ENCODE measurements around the gene DLG1.

DLG1 gene

DNA sequence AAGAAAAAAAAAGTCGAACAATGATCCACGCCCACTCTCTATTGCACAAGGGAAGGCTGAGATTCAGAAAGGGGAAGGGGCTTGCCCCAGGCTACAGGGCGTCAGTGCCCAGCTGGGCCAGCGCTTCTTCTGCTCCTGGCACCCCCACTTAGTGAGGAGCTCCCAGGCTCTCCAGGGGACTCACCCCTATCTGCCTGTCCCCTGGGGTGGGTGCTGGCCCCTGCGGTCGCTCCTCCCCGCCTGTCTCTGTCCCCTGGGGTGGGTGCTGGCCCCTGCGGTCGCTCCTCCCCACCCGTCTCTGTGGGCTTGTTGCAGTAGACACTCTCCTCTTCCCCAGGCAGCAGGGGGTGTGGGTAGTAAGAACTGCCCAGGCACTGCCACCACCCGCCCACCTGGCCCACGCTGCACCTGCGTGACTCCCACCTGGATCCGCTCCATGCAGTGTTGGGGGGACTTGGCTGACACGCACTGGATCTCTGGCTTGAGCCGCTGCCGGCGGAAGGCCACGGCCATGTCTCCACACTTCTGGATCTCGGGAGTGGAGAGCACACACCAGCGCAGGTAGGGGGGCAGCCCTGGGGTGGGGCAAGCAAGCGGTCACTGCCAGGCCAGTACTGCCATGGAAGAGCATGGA, 283.4 kb downstream of the DLG1 start:
- DNase-seq (ENCODE audit: low read depth in 2 of 2), result no peak

DNA sequence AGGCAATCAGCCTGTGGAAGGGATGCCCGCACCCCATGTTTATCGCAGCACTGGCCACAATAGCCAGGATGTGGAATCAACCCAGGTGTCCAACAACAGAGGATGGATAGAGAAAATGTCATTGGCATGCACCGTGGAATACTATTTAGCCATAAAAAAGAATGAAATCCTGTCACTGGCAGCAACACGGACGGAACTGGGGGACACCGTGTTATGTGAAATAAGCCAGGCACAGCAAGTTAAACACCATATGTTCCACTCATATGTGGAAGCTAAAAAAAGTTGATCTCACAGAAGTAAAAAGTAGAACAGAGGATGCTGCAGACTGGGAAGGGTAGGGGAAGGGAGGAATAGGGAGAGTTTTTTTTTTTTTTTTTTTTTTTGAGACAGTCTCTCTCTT, 284.4 kb downstream of the DLG1 start:
- no peak for DNase-seq (ENCODE audit: low read depth in 2 of 2)

GRCh38 chr3:197012540-197012883, 285.9 kb downstream of the DLG1 start:
- no peak for DNase-seq (ENCODE audit: low read depth in 2 of 2)

GRCh38 chr3:197011780-197012539, 286.5 kb downstream of the DLG1 start:
- DNase-seq (ENCODE audit: low read depth in 2 of 2), result no peak

DNA sequence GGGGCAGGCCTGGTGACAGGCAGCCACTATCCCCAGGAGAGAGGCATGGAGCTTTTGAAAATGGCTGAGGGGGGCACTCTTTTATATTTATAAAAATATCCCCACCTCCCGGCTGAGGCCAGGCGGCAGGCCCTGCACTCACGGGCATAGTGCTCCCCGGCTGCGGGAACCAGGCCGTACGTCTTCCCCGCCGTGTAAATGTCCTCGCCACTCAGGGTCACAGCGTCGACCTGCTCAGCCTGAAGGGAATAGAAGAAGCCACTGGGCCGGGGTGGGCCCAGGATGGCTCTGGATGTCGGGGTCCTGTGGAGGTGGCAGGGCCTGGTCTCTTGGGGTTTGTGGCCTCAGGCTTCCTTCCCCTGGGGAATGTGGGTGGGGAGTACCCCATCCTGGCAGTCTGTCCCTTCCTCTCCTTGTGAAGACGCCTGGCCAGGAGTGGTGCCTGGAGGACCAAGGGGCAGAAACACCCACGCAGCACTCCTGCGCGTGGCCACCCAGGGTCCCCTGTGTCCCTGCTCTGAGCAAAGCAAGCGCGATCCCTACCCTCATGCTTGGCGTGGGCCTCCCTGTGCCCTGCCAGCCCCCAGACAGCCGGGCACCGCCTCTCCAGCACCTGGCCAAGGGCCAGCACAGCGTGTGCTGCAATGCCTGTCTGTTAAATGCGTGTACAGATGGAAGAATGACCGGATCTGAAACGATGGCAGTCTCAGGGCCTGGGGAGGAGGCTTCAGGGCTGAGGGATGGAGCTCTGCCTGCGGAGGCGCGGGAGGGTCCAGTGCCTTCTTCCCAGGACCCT, 287.7 kb downstream of the DLG1 start:
- no peak for DNase-seq (ENCODE audit: low read depth in 2 of 2)

DNA sequence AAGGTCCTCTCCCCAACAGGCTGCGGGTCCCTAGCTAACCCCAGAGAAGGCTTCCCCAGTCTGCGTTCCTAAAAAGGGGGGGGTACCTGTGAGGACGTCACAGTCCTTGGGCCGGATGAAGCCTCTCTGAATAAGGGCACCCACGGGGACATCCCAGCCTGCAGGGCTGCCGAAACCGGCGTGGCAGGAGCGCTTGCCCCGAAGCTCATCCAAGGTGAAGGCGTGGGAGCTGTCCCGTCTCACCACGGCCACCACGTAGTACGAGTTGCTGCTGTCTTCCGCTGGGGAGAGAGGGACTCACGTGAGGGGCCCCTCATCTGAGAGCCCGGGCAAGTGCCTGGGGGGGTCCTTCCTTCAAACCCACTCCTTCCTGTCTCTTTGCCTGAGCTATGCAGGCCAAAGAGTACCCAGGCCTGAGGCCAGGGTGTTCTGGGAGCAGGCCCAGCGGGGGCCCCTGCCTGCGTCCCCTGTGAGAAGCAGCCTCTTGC, 288.8 kb downstream of the DLG1 start:
- no peak for DNase-seq (ENCODE audit: low read depth in 2 of 2)

DNA sequence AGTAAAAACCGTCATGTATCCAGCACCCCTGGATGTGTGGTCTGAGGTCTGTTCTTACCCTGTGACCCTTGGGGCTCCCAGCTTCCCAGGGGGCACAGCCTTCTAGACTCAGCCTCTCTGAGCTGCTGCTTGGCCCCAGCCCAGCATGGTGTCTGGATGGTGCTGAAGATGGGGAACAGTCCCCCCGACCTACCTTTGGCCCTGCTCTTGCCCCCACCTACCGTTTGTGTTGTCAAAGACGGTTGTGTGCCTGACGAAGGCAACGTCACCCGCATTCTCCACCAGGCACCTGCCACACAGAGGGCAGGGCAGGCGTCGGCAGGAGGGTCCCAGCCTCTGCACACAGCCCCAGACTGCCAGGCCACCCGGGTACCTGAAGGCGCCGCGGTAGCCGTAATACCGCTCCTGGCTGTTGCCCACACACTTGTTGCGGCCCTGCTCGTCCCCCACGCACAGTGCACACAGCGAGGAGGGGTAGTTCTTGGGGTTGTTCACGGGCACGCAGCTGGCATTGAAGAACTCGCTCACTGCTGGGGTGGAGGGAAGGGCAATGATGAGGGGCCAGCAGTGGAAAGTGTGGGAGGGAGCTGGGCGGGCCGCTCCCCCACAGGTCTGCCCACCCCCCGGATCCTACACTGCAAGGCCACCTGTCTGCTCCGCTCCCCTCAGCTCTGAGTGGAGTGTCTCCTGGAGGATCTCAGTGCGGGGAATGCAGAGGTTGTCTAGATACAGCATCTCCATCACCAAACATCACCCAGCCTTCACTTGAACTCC, 289.8 kb downstream of the DLG1 start:
- no peak for DNase-seq (ENCODE audit: low read depth in 2 of 2)

GRCh38 chr3:197007953-197008352, 290.5 kb downstream of the DLG1 start:
- DNase-seq (ENCODE audit: low read depth in 2 of 2), result no peak

GRCh38 chr3:197007296-197007940, 291.0 kb downstream of the DLG1 start:
- DNase-seq (ENCODE audit: low read depth in 2 of 2), result no peak

DNA sequence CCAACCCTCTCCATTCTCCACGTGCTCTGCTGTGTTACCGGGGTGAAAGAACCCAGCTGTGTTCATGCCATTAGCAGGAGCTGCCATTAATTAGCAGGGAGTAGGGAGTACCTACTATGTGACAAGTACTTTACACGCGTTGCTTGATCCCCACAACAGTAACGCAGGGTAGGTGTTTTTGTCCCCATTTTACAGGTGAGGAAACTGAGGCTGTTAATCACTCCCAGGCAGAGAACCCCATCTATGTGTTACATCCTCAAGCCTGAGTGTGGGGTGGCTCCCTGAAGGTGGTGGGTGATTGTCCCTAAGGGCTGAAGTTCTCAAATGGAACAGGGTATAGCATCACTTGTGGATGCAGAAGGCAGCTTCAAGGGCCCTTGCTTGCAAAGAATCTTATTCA, 291.6 kb downstream of the DLG1 start:
- no peak for DNase-seq (ENCODE audit: low read depth in 2 of 2)

- no peak for DNase-seq (ENCODE audit: low read depth in 2 of 2)
Measured at GRCh38 chr3:197006446-197006845, 292.0 kb downstream of the DLG1 start.

- DNase-seq (ENCODE audit: low read depth in 2 of 2), result no peak
Measured at GRCh38 chr3:197003461-197004385, 294.7 kb downstream of the DLG1 start.

- DNase-seq (ENCODE audit: low read depth in 2 of 2), result peak; percentile 58 to 72
Measured at GRCh38 chr3:197002701-197003454, 295.5 kb downstream of the DLG1 start.

- DNase-seq (ENCODE audit: low read depth in 2 of 2), result no peak
Measured at GRCh38 chr3:197001972-197002700, 296.3 kb downstream of the DLG1 start.

DNA sequence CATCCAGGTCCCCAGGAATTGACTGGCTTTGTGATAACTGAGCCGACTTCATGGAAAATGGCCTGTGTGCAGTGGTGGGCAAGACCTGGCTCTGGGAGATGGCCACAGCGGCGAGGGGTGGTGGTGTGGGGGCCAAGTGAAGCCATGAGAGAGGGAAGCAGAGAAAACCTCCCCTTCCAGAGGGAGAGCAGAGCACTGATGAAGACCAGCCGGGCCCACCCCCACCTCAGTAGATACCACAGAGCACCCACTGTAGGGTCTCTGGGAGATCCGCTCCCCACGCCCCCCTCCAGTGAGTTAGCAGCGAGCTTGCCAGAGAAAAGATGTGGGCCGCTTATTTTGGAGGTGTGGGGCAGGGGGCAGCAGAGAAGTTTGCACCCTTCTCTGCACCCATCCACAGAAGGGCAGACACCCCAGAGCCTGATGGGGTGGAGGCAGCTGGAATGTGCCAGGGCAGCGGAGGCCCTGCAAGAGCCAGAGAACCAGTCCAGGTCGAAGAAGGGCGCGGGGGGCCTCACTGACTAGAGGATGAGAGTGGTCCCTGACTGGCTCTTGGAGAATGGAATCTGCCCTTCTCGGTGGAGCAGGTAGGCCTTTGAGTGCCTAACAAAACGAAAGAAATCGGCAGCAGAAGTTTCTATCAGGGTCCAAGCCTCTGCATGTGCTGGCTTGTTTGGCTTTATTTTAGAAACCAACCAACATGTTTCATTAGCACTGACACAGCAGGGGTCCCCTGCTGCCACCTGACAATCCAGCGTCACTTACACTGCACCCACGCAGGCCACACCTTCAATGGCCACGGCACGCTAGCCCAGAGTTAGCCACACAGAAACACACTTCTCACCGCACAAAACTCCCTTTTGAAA, 297.1 kb downstream of the DLG1 start:
- no peak for DNase-seq (ENCODE audit: low read depth in 2 of 2)

DNA sequence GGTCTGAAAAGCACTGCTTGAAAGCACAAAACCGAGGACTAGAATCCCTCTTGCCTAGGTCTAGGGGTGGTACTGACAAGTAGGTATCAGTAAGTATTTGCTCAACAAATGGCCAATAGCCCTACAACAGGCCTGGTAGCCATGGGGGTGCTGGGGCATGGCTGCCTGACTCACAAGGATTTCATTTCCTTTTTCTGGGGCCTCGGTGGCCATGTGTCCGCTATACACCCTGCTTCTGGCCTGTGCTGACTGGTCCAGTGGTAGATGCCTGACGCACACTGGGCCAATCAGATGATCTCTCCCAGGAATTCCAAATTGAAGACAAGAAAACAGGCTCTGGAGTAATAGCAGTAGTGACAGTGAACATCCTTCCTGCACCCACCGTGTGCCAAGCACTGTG, 298.2 kb downstream of the DLG1 start:
- no peak for DNase-seq (ENCODE audit: low read depth in 2 of 2)

GRCh38 chr3:196998966-196999760, 299.2 kb downstream of the DLG1 start:
- DNase-seq (ENCODE audit: low read depth in 2 of 2), result no peak
